ENCODE results near the gene MIAT. TPM values are rescaled to one million over a fixed set of nuclear protein-coding genes. Genes with fewer than 3 reads are reported as not detected.
A peak's percentile ranks its signal among the peaks of the same experiment; 100 is the strongest.

MIAT gene
- total RNA-seq, 1 experiment from 2014 or later: 0.49 TPM

DNA sequence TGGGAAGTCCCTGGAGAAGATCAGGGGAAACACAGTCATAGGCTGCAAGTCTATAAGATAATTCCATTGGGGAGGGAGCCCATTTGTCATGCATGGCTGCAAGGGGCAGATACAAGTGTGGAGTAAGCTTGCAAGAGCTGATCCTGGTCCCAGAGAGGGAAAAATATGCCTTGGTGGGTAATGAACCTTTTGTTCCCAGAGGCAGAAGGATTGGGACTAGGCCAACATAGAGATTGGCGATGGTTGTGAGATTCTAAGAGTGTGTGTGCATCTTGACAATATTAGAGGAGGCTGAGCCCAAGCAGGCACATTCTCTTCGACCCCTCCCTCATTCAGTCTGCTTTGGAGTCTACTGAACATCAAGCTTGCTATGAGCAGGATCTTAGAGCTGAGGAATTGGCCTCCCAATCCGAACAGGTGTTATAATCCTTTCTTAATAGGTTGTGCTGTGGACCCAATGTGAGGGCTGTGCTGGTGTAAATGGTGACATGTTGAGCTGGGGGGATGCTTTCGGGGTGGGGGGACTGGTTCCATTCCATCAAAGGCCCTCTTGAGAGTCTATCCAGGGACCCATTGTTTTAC lies 18.4 kb downstream of the MIAT start:
- CTCF ChIA-PET: interaction anchor here (0.5 to 0.8 kb wide), 4 partner anchors 15 to 1138 kb away, joined by 3 to 4 read pairs (median 4); no protein-coding TSS in a partner anchor
- no peak overlapping the region for H3K27ac Mint-ChIP-seq (ENCODE audit: low read depth, unreplicated experiment)
- H3K4me3 Mint-ChIP-seq (ENCODE audit: unreplicated experiment): no peak overlapping the region
- peaks cover 34% of the 10 kb centered on the region for H3K4me1 Mint-ChIP-seq (ENCODE audit: insufficient read depth, unreplicated experiment)
- H3K27me3 Mint-ChIP-seq (ENCODE audit: insufficient read depth, unreplicated experiment): no peaks in the 10 kb centered on the region
- intact Hi-C loops (cut with micrococcal nuclease): loop anchor here (10.0 kb wide), 2 partner anchors 729 to 1129 kb away; partner anchors contain the start of gene MN1
- peaks cover 12% of the 10 kb centered on the region for H3K36me3 Mint-ChIP-seq (ENCODE audit: insufficient read depth, unreplicated experiment)
- DNase-seq (ENCODE audit: unreplicated experiment): no peak
- POLR2A ChIA-PET: interaction anchor here (0.7 kb wide), 1 partner anchor 71 kb away, joined by 3 read pairs; no protein-coding TSS in a partner anchor
- H3K9me3 Mint-ChIP-seq (ENCODE audit: unreplicated experiment): no peaks in the 10 kb centered on the region
- BruUV-seq (replicated peaks): no TSS peak
- TF ChIP-seq CTCF (IDR thresholded peaks at IDR 0.05; ENCODE audit: unreplicated experiment): no peak

GRCh38 chr22:26677217-26677616 lies 19.8 kb downstream of the MIAT start:
- DNase-seq (ENCODE audit: unreplicated experiment): no peak
- no peak for TF ChIP-seq CTCF (IDR thresholded peaks at IDR 0.05; ENCODE audit: unreplicated experiment)
- H3K27me3 Mint-ChIP-seq (ENCODE audit: insufficient read depth, unreplicated experiment): no peaks in the 10 kb centered on the region
- ChIA-PET CTCF (interaction anchor here (0.6 to 1.9 kb wide), 6 partner anchors 12 to 1390 kb away, joined by 3 to 7 read pairs (median 3); no protein-coding TSS in a partner anchor), POLR2A (no interaction called here)
- no TSS peak for BruUV-seq (replicated peaks)
- no peak overlapping the region for H3K27ac Mint-ChIP-seq (ENCODE audit: low read depth, unreplicated experiment)
- intact Hi-C loops (cut with micrococcal nuclease): loop anchor here (10.0 kb wide), 2 partner anchors 728 to 1128 kb away; partner anchors contain the start of gene MN1
- H3K4me1 Mint-ChIP-seq (ENCODE audit: insufficient read depth, unreplicated experiment): peaks cover 26% of the 10 kb centered on the region
- H3K9me3 Mint-ChIP-seq (ENCODE audit: unreplicated experiment): no peaks in the 10 kb centered on the region
- H3K4me3 Mint-ChIP-seq (ENCODE audit: unreplicated experiment): no peak overlapping the region
- H3K36me3 Mint-ChIP-seq (ENCODE audit: insufficient read depth, unreplicated experiment): peaks cover 6% of the 10 kb centered on the region

GRCh38 chr22:26679003-26679629 lies 21.7 kb downstream of the MIAT start:
- Mint-ChIP-seq H3K27ac (ENCODE audit: low read depth, unreplicated experiment) (no peak overlapping the region), H3K36me3 (ENCODE audit: insufficient read depth, unreplicated experiment) (peaks cover 13% of the 10 kb centered on the region), H3K4me1 (ENCODE audit: insufficient read depth, unreplicated experiment) (peaks cover 13% of the 10 kb centered on the region), H3K9me3 (ENCODE audit: unreplicated experiment) (no peaks in the 10 kb centered on the region), H3K27me3 (ENCODE audit: insufficient read depth, unreplicated experiment) (no peaks in the 10 kb centered on the region), H3K4me3 (ENCODE audit: unreplicated experiment) (no peak overlapping the region)
- ChIA-PET POLR2A (interaction anchor here (0.7 to 0.8 kb wide), 2 partner anchors 12 to 128 kb away, joined by 3 read pairs; no protein-coding TSS in a partner anchor), CTCF (interaction anchor here (0.6 to 2.0 kb wide), 19 partner anchors 8 to 1331 kb away, joined by 3 to 11 read pairs (median 3); no protein-coding TSS in a partner anchor)
- intact Hi-C loops (cut with micrococcal nuclease): loop anchor here (2.0 to 10.0 kb wide), 4 partner anchors 650 to 1330 kb away; partner anchors contain the start of gene MN1
- no TSS peak for BruUV-seq (replicated peaks)
- peak; percentile 68 for DNase-seq (ENCODE audit: unreplicated experiment)
- peak; percentile 89 for TF ChIP-seq CTCF (IDR thresholded peaks at IDR 0.05; ENCODE audit: unreplicated experiment)

DNA sequence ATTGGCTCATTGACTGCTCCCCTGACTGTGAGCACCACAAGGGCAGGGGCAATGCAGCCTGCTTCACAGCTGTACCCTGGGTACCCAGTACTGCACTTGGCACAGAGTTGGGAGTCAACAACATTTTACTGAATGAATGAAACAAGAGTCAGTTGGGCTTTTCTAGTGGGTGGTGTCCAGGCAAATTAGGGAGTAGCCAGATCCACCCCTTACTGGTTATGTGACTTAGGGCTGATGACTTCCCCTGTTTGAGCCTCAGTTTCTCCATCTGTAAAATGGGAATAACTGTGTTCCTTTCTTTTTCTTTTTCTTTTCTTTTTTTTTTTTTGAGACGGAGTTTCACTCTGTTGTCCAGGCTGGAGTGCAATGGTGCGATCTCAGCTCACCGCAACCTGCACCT lies 23.1 kb downstream of the MIAT start:
- Mint-ChIP-seq H3K27me3 (ENCODE audit: insufficient read depth, unreplicated experiment) (no peaks in the 10 kb centered on the region), H3K27ac (ENCODE audit: low read depth, unreplicated experiment) (no peak overlapping the region), H3K4me3 (ENCODE audit: unreplicated experiment) (no peak overlapping the region), H3K4me1 (ENCODE audit: insufficient read depth, unreplicated experiment) (no peaks in the 10 kb centered on the region), H3K36me3 (ENCODE audit: insufficient read depth, unreplicated experiment) (peaks cover 13% of the 10 kb centered on the region), H3K9me3 (ENCODE audit: unreplicated experiment) (no peaks in the 10 kb centered on the region)
- CTCF ChIA-PET: interaction anchor here (0.6 to 2.0 kb wide), 5 partner anchors 11 to 587 kb away, joined by 3 to 11 read pairs (median 3); no protein-coding TSS in a partner anchor
- POLR2A ChIA-PET: no interaction called here
- no peak for DNase-seq (ENCODE audit: unreplicated experiment)
- BruUV-seq (replicated peaks): no TSS peak
- intact Hi-C loops (cut with micrococcal nuclease): no loop called here
- no peak for TF ChIP-seq CTCF (IDR thresholded peaks at IDR 0.05; ENCODE audit: unreplicated experiment)

Measured in MCF 10A (cell line).